Ascending aorta (tissue), 2 donors: Measurements from ENCODE around the gene GSTT4. TPM values are rescaled to one million over a fixed set of nuclear protein-coding genes. Genes with fewer than 3 reads are reported as not detected.
"Not testable (repeated sequence)": the region's sequence is repeated elsewhere in the genome, so short reads cannot be mapped to it uniquely, and the experiment has no call there.

Experiments used
- DNase-seq, 2 donors: peaks; one replicate each; pipeline ENCODE4 v3.0.0-alpha.2; 2019; ENCODE audit warnings: low spot score in 2 of 2
- H3K27ac ChIP-seq, 2 donors: fragments of 200-600 bp; sonication (generic); one replicate each; pipeline ENCODE4 v1.5.1; 2016 to 2017; ENCODE audit warnings: mild to moderate bottlenecking in 1 of 2
- H3K27me3 ChIP-seq: fragments of 200-600 bp; sonication (generic); one replicate; pipeline ENCODE4 v1.5.1; 2017
- H3K36me3 ChIP-seq, 2 donors: fragments of 200-600 bp; sonication (generic); one replicate each; pipeline ENCODE4 v1.5.1; 2016
- H3K4me1 ChIP-seq, 2 donors: fragments of 200-600 bp; sonication (generic); one replicate each; pipeline ENCODE4 v1.5.1; 2016 to 2017; ENCODE audit warnings: mild to moderate bottlenecking in 1 of 2
- H3K4me3 ChIP-seq, 2 donors: fragments of 200-600 bp; sonication (generic); one replicate each; pipeline ENCODE4 v1.5.1; 2016 to 2017; ENCODE audit warnings: mild to moderate bottlenecking in 1 of 2
- H3K9me3 ChIP-seq, 2 donors: fragments of 200-600 bp; sonication (generic); one replicate each; pipeline ENCODE4 v1.5.1; 2016
- CTCF ChIP-seq, 3 experiments: fragments of 200-600 bp in 2 of 3; fragments of 450-650 bp in 1 of 3; sonication (generic) in 2 of 3; IDR thresholded peaks; one replicate each; pipeline ENCODE4 v1.5.1; 2016 to 2019; ENCODE audit warnings: antibody characterized with exemption in 3 of 3, mild to moderate bottlenecking in 1 of 3, moderate library complexity in 1 of 3
- intact Hi-C: fragments of 100-400 bp; cut with DNase I; formaldehyde crosslinking; loops from one replicate; pipeline ENCODE4 v1.15.1; 2023
- total RNA-seq: library from RNA; depleted of rRNA; stranded (reverse); fragments of >200 nt; gene quantifications from one replicate; pipeline ENCODE4 v1.1.0, GENCODE V29; 2016

GSTT4 gene
- total RNA-seq, 1 donor from 2014 or later = not detected

GRCh38 chr22:23956301-23956900, 48.9 kb downstream of the GSTT4 start:
- not testable (repeated sequence) for H3K36me3 ChIP-seq, H3K9me3 ChIP-seq, H3K27me3 ChIP-seq, H3K4me3 ChIP-seq, H3K4me1 ChIP-seq, H3K27ac ChIP-seq
- DNase-seq = peak; percentile 21 to 85
- intact Hi-C loops = loop anchor here (5.0 kb wide), 1 partner anchor 221 kb away; no protein-coding TSS in a partner anchor
- peak; percentile 85 to 90 (median 89) for TF ChIP-seq CTCF (IDR thresholded peaks at IDR 0.05)

- DNase-seq, H3K36me3 ChIP-seq, H3K4me1 ChIP-seq, H3K27ac ChIP-seq, H3K9me3 ChIP-seq, H3K27me3 ChIP-seq, H3K4me3 ChIP-seq: not testable (repeated sequence)
- intact Hi-C loops = loop anchor here (5.0 kb wide), 1 partner anchor 221 kb away; no protein-coding TSS in a partner anchor
These were observed 49.4 kb downstream of the GSTT4 start for GRCh38 chr22:23955886-23956285.

GRCh38 chr22:23954991-23955305, 50.3 kb downstream of the GSTT4 start:
- intact Hi-C loops = loop anchor here (5.0 kb wide), 1 partner anchor 222 kb away; no protein-coding TSS in a partner anchor

GRCh38 chr22:23954193-23954990, 50.9 kb downstream of the GSTT4 start:
- intact Hi-C loops, H3K4me3 ChIP-seq: not testable (repeated sequence)

More at GRCh38 chr22:23954991-23955305, 50.3 kb downstream of the GSTT4 start:
- not testable (repeated sequence) for H3K4me1 ChIP-seq, DNase-seq, H3K9me3 ChIP-seq, H3K27me3 ChIP-seq, H3K36me3 ChIP-seq, H3K4me3 ChIP-seq, H3K27ac ChIP-seq

GRCh38 chr22:23953485-23953884, 51.8 kb downstream of the GSTT4 start:
- H3K36me3 ChIP-seq, DNase-seq, H3K4me3 ChIP-seq, H3K4me1 ChIP-seq, H3K27ac ChIP-seq, H3K27me3 ChIP-seq, H3K9me3 ChIP-seq, intact Hi-C loops: not testable (repeated sequence)

More at GRCh38 chr22:23954193-23954990, 50.9 kb downstream of the GSTT4 start:
- H3K36me3 ChIP-seq, H3K27me3 ChIP-seq, DNase-seq, H3K27ac ChIP-seq, H3K4me1 ChIP-seq, H3K9me3 ChIP-seq: not testable (repeated sequence)

- H3K27me3 ChIP-seq, DNase-seq, H3K36me3 ChIP-seq, H3K4me3 ChIP-seq, H3K9me3 ChIP-seq, intact Hi-C loops, H3K27ac ChIP-seq, H3K4me1 ChIP-seq: not testable (repeated sequence)
These were observed 52.4 kb downstream of the GSTT4 start for GRCh38 chr22:23952794-23953405.

- H3K27ac ChIP-seq, H3K4me3 ChIP-seq, H3K9me3 ChIP-seq, H3K27me3 ChIP-seq, DNase-seq, intact Hi-C loops, H3K36me3 ChIP-seq, H3K4me1 ChIP-seq: not testable (repeated sequence)
These were observed 53.9 kb downstream of the GSTT4 start for GRCh38 chr22:23951383-23951782.

GRCh38 chr22:23949764-23950163, 55.5 kb downstream of the GSTT4 start:
- H3K36me3 ChIP-seq, H3K4me3 ChIP-seq, DNase-seq, H3K27me3 ChIP-seq, H3K9me3 ChIP-seq, intact Hi-C loops, H3K27ac ChIP-seq, H3K4me1 ChIP-seq: not testable (repeated sequence)

Other genes starting within 250 kb of the GSTT4 start
- gene C22orf15, start 242.5 kb downstream of the GSTT4 start, total RNA-seq = not detected
- 2.0 TPM for gene CHCHD10, start 237.5 kb downstream of the GSTT4 start, total RNA-seq
- gene MMP11, start 232.6 kb downstream of the GSTT4 start, total RNA-seq = 7.6 TPM
- gene SMARCB1, start 218.5 kb downstream of the GSTT4 start, total RNA-seq = 22.1 TPM
- gene DERL3, start 166.4 kb downstream of the GSTT4 start, total RNA-seq = 7.5 TPM
- not detected for gene SLC2A11, start 147.6 kb downstream of the GSTT4 start, total RNA-seq
- gene MIF, start 111.1 kb downstream of the GSTT4 start, total RNA-seq = 527 TPM
- not detected for gene GSTT2B, start 44.3 kb downstream of the GSTT4 start, total RNA-seq
- gene DDTL, start 38.6 kb downstream of the GSTT4 start, total RNA-seq = not detected
- 275 TPM for gene DDT, start 31.0 kb downstream of the GSTT4 start, total RNA-seq
- gene GSTT2, start 25.3 kb downstream of the GSTT4 start, total RNA-seq = not detected
- gene CABIN1, start 5.9 kb upstream of the GSTT4 start, total RNA-seq = 113 TPM
- gene SUSD2, start 176.0 kb upstream of the GSTT4 start, total RNA-seq = 51.0 TPM
- gene GGT5, start 239.6 kb upstream of the GSTT4 start, total RNA-seq = 238 TPM